KOPT-K1 (cell line): ENCODE data around the gene SLC31A2.
"Not testable (repeated sequence)": the region's sequence is repeated elsewhere in the genome, so short reads cannot be mapped to it uniquely, and the experiment has no call there.

Experiments used
- H3K27ac ChIP-seq: fragments of 200-600 bp; sonication (generic); 2 replicates; pipeline ENCODE4 v1.5.1; 2016; ENCODE audit warnings: antibody characterized with exemption, mild to moderate bottlenecking, low read depth, low read length; ENCODE audit not compliant: poor library complexity, severe bottlenecking
- H3K36me3 ChIP-seq: fragments of 200-600 bp; sonication (generic); 2 replicates; pipeline ENCODE4 v1.5.1; 2017; ENCODE audit warnings: antibody characterized with exemption, mild to moderate bottlenecking, low read length, moderate library complexity; ENCODE audit not compliant: insufficient read depth
- H3K9me3 ChIP-seq: fragments of 200-600 bp; sonication (generic); 2 replicates; pipeline ENCODE4 v1.5.1; 2017; ENCODE audit warnings: antibody characterized with exemption, low read length, mild to moderate bottlenecking; ENCODE audit not compliant: insufficient read depth, poor library complexity, severe bottlenecking

The SLC31A2 gene

DNA sequence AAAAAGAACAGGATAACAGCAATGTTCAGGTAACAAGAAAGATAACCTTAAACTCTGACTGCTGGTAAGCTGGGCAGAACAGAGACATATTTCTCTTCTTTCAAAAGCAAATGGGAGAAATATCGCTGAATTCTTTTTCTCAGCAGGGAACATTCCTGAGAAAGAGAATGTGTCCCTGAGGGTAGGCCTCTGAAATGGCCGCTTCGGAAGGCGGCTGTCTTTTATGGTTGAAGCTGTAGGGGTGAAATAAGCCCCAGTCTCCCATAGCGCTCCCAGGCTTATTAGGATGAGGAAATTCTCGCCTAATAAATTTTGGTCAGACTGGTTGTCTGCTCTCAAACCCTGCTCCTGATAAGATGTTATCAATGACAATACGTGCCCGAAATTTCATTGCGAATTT lies 9.9 kb upstream of the SLC31A2 start:
- H3K36me3 ChIP-seq, H3K9me3 ChIP-seq, H3K27ac ChIP-seq: not testable (repeated sequence)

DNA sequence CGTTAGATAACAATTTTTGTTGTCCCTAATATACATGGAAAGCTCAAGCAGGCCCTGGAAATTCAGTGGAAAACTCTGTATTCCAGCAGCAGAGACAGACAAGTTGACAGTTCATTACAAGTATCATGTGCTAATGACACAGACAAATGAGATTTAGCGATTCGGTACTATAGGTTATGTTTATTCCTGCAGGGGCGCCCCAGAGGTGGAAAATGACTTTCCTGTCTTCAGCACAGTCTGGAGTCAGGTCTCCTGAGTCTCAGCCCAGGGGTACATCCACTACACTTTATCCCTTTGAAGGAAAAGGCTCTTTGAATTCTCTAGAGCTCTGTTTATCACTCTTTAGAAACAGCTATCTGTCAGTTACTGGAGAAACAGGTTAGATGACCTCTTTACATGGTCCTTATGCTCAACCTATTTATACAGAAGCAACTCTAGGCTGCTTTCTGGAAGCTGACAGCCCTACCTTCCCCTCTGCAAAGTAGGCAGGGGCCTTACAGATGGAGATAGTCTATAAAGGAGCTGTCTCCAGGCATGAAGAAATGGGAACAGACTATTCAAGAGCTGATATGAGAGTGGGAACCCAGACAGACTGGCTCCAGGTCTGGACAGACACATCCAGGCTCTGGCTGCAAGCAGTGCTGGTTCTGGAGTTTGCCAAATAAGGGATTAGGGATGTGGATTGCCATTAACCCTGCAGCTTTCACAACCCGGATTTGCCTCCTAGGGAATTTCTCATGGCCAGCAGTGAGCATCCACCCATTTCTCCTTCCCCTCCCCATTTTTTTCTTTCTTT lies 7.2 kb upstream of the SLC31A2 start:
- Histone ChIP-seq H3K27ac (no peak overlapping the region), H3K9me3 (no peaks in the 10 kb centered on the region), H3K36me3 (no peaks in the 10 kb centered on the region)

DNA sequence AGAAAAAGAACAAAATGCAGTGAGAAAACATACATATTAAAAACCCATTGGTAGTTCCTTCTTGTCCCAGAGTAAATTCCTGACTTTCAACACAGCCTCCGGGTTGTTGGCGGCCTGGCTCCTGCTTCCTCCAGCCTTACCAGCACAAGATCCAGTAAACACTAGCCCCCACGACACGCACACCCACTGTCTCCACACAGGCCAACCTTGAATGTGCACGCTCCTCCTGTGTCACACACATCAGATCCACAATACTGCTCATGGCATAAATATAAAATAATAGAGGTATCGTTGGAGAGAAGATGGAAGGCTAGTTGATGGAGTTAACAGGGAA lies 2.5 kb upstream of the SLC31A2 start:
- Histone ChIP-seq H3K9me3 (no peaks in the 10 kb centered on the region), H3K27ac (no peak overlapping the region)

DNA sequence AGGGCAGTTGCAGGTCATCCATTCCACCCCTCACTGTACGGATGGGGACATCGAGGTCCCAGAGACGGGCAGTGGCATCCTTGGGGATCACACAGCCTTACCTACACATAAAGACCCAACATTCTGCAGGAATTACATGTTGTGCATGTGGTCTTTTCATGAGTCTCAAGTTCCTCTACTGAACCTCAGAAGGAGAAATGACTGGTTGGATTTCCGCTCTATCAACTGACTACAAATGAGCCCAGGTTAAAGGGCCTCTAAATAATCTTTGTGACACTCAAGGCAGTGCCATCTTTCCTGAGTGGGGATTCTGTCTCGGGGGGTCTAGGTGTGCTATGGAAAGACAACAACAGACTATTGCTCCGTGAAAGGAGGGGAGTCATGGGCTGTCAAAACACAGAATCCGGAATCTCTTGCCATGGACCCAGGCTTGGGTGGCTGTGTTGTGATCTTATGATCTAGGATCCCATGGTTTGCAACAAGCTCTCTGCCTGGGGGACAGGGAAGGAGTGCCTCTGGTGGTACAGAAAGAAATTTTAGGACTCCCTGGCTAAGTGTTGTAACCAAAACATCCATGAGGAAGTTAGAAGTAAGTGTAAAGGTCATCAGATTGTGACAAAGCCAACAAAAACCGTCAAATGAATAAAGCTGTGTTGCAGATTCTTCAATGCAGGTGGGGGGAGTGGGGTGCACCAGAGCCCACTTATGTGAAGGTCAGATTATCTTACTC lies 1.9 kb upstream of the SLC31A2 start:
- Histone ChIP-seq H3K36me3 (no peaks in the 10 kb centered on the region), H3K27ac (no peak overlapping the region), H3K9me3 (no peaks in the 10 kb centered on the region)

More for the DNA sequence above, 2.5 kb upstream of the SLC31A2 start:
- H3K36me3 ChIP-seq: no peaks in the 10 kb centered on the region

DNA sequence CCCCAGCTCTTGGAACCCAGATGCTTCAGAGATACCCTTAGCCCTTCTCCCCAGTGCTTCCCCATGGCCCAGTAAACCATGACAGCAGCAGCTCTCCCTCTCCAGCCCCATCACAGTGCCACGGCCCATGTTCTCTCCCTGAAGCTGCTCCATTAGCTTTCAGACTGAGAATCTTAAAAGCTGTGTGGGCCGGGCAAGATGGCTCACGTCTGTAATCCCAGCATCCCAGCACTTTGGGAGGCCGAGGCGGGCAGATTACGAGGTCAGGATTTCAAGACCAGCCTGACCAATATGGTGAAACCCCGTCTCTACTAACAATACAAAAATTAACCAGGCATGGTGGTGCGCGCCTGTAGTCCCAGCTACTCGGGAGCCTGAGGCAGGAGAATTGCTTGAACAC lies 1.2 kb upstream of the SLC31A2 start:
- not testable (repeated sequence) for H3K36me3 ChIP-seq, H3K27ac ChIP-seq, H3K9me3 ChIP-seq

DNA sequence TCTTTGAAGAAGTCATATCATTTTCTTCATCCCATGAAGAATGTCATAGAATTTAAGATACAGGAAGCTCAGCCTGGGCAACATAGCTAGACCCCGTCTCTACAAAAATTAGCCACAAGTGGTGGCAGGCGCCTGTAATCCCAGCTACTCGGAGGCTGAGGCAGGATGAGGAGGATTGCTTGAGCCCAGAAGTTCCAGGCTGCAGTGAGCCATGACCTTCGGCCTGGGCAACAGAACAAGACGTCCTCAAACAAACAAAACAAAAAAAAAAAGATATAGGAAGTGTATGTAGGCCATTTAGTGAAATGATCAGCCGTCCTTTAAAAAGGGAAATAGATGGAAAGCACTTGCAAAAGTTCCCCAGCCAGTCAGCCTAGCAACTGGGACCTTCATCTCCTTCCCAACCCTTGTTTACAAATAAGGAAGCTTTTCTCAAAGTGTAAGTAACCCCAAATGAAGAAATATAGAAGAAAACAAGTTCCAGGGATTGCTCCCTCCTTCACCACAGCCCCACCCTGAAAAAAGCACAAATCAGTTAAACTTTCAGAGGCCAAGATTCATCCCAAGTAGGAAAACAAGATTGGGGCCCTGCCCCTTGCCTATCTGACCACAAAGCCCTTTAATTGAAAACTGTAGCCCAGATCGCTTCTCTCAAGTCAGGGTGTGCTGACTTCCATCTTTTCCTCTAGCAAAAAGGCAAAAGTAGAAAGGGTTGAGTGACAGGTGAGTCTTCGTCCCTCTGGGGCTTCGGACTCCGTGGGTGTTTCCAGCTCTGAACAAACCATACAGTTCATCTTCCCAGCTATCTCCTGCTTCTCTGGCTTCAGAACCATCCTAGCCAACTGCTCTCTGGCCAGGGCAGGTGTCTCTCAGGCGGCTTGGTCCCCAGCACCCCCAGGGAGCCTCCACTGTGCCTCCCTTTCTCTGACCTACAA lies 1.2 kb downstream of the SLC31A2 start:
- Histone ChIP-seq H3K9me3 (no peaks in the 10 kb centered on the region), H3K36me3 (no peaks in the 10 kb centered on the region), H3K27ac (peak overlapping the region; percentile 62)

DNA sequence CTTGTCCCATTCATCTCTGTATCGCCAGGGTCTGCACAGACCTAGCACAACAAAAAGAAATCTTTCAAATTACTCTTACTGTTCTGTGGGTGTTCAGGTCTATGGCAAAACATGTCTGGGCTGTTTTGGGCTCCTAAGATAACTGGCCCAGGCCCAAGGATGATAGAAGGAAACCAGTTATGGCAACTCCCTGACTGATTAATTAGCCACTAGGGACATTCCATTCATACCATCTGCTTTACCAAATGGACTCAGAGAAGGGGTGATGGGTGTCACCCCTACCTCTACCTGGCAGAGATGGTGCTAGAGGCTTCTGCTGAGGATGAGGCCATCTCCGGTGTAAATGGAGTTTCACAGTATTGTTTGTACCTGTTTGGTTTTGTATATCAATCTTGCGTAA lies 1.9 kb downstream of the SLC31A2 start:
- Histone ChIP-seq H3K36me3 (0 out of 2 replicates have a peak, but pooled peaks cover under 1% of the 10 kb centered on the region), H3K27ac (no peak overlapping the region), H3K9me3 (no peaks in the 10 kb centered on the region)

DNA sequence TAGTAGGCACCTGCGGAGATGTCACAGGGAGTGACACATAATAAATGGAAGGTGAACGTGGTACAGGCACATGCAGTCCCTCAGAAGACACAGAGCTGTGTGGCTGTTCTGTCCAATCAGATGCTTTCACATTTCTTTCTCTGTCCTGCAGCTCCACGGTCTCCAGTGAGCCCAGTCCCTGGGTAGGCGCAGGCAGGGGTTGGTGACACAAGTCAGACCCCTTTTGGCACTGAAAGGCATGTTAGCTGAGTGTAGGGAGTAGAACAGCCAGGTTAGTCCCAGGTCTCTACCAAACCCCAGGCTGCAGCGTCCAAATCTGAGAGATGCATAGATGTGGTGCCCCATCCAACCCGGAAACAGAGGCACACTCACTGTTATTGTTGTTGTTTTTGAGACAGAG lies 2.8 kb downstream of the SLC31A2 start:
- H3K36me3 ChIP-seq: peaks cover 10% of the 10 kb centered on the region; the same call in 1 of the 2 replicates
- H3K9me3 ChIP-seq: no peaks in the 10 kb centered on the region
- no peak overlapping the region for H3K27ac ChIP-seq

DNA sequence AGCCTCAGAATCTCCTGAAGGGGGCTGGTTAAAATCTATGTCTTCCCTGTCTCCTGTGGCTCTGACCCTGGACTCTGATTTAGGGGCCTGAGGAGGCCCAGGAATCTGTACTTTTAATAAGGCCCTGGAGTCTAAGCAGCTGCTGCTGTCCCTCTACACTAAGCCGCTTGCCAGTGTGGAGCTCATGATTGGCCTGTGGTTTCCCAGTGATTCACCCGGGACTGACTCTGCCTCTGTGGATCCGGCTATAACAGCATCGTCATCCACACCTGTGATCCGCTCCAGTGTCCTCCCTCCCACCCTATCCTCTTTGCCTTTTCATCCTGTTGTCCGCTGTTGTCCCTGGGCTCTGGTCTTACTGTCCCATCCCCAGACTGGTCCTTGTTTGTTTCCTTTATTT lies 3.7 kb downstream of the SLC31A2 start:
- peaks cover 19% of the 10 kb centered on the region; the same call in 1 of the 2 replicates for H3K36me3 ChIP-seq
- no peak overlapping the region for H3K27ac ChIP-seq
- no peaks in the 10 kb centered on the region for H3K9me3 ChIP-seq

DNA sequence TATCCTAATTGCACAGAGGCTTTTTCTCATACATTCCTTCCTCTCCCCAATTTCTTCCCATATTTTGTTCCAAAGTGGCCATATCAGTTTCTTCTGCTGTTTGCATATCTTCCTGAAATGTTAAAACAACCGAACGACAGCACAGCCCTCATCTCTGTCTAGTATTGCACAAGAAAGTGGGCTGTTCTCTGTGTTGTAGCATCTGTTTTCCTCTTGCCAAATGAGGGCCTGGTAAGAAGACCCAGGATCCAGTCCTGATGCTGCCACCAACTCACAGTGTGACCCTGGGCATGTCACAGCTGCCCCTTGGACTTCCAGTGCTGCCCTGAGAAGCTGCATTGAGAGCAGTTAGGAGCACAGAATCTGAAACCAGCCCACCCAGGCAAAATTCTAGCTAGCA lies 4.1 kb downstream of the SLC31A2 start:
- Histone ChIP-seq H3K9me3 (no peaks in the 10 kb centered on the region), H3K27ac (peak overlapping the region; percentile 59), H3K36me3 (peaks cover 22% of the 10 kb centered on the region)

DNA sequence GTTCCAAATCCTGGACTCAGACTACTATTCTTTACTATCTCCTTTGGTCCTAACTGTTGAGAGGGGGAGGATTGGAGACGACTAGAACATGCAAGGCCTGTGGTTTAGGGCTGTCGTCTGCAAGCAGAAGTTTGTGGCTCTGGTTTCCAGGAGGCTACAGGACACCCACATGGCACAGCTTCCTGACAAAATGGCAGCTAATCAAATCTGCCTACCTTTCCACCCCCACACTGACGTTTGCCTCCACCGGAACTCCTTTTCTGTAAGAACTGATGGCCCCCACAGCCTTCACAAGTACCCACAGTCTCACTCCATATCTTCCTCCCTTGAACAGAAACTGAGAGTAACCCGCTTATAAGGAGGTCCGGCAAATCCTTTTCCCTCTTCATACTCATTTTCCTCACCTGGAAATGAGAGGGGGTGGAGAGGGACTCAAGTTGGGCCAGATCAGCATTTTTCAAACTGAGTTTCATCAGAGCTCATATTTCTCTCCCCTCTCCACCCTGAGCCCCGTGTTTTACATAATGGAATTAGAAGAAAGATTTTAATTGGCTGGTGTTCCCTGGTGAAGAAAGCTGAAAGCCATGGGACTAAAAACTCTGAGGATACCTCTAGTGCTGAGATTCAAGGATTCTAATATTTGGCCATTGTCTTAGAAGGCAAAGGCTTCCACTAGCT lies 5.2 kb downstream of the SLC31A2 start:
- Histone ChIP-seq H3K36me3 (peaks cover 31% of the 10 kb centered on the region), H3K9me3 (no peaks in the 10 kb centered on the region)

DNA sequence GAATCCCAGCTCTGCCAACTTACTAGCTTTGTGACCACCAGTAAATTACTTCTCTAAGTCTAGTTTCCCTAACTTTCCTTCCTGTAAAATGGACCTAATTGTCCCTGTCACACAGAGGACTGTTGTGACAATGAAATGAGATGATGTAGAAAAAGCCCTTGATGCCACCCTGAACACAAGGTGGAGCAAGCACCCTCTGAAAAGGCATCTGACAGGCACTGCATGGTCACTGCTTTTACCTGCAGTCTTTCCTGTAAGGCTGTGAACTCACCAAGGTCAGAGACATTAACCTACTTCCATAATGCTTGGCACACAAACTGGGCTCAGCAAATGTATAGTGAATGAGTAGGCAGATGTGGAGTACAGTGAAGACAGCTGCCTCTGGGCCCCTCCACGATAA lies 6.1 kb downstream of the SLC31A2 start:
- peak overlapping the region; percentile 59 for H3K27ac ChIP-seq
- H3K36me3 ChIP-seq: peaks cover 39% of the 10 kb centered on the region
- no peaks in the 10 kb centered on the region for H3K9me3 ChIP-seq

More for the DNA sequence above, 5.2 kb downstream of the SLC31A2 start:
- peak overlapping the region; percentile 59 for H3K27ac ChIP-seq

DNA sequence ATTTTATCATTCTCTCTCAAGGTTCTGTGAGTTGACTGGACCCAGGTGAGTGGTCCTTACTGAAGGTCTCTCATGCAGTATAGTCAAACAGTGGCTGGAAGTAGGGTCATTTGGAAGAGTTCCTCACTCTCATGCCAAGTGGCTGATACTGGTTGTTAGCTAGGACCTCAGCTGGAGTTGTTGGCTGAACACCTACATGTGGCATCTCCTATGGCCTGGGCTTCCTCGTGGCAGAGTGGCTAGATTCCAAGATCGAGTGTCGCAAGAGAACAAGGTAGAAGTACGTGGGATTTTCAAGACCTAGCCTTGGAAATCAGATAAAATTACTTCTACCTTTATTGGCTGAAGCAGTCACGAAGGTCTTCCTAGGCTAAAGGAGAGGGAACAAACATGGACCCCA lies 7.6 kb downstream of the SLC31A2 start:
- H3K27ac ChIP-seq: no peak overlapping the region
- peaks cover 55% of the 10 kb centered on the region for H3K36me3 ChIP-seq

DNA sequence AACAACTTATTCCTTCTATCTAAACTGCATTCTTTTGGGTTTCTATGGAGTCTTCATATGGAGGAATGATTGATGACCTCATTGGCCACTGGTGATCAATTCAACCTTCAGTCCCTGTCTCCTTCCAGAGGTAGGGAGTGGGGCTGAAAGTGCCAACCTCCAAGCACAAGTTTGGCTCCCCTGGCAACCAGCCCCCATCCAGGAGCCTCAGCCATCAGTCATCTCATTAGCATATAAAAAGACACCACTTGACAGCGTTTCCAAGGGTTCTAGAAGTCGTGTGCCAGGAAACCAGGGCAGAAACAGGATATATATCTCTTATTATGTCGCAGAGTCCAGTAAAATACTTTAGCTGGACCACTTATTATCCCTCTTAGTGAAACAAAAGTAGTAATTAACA lies 9.8 kb downstream of the SLC31A2 start:
- Histone ChIP-seq H3K27ac (no peak overlapping the region), H3K9me3 (no peaks in the 10 kb centered on the region), H3K36me3 (peaks cover 75% of the 10 kb centered on the region)

More for the DNA sequence above, 7.6 kb downstream of the SLC31A2 start:
- no peaks in the 10 kb centered on the region for H3K9me3 ChIP-seq
